Activated T-helper 1 cell treated with anti-CD3 and anti-CD28 coated beads, Interleukin-12 subunit alpha, Interleukin-12 subunit beta, Interleukin-2, Interleukin-4 antibody, amounts not matched to agents 30 ng/mL and 10 ng/mL and 1 ng/mL, durations not matched to agents 14 hours and 24 hours and 36 hours (primary cell): ENCODE data around the gene LARP4B. TPM values are rescaled to one million over a fixed set of nuclear protein-coding genes. Genes with fewer than 3 reads are reported as not detected.

Experiments
- DNase-seq: peaks from one replicate; pipeline ENCODE4 v3.0.0; 2021; ENCODE audit warnings: low spot score
- H3K27ac Mint-ChIP-seq: one replicate; pipeline ENCODE4 v1.8.0; 2021; ENCODE audit warnings: mild to moderate bottlenecking, mixed read lengths
- H3K27me3 Mint-ChIP-seq: one replicate; pipeline ENCODE4 v1.8.0; 2022; ENCODE audit warnings: mild to moderate bottlenecking, moderate library complexity, mixed read lengths; ENCODE audit not compliant: insufficient read depth
- H3K36me3 Mint-ChIP-seq: one replicate; pipeline ENCODE4 v1.8.0; 2021; ENCODE audit warnings: low read depth, mixed read lengths
- H3K4me1 Mint-ChIP-seq: one replicate; pipeline ENCODE4 v1.8.0; 2021; ENCODE audit warnings: low read depth, mixed read lengths
- H3K4me3 Mint-ChIP-seq: one replicate; pipeline ENCODE4 v1.8.0; 2021; ENCODE audit warnings: mild to moderate bottlenecking, moderate library complexity, mixed read lengths
- H3K9me3 Mint-ChIP-seq: one replicate; pipeline ENCODE4 v1.8.0; 2021; ENCODE audit warnings: mixed read lengths
- intact Hi-C: fragments of 100-400 bp; cut with micrococcal nuclease; formaldehyde crosslinking; loops from one replicate; pipeline ENCODE4 v1.15.1; 2024
- total RNA-seq: library from RNA; stranded (reverse); gene quantifications from 2 replicates; pipeline ENCODE4 v1.2.3, GENCODE V29; 2022

The LARP4B gene
- total RNA-seq, 1 donor from 2014 or later = 174 TPM

GRCh38 chr10:929960-930624 is 1.4 kb downstream of the LARP4B start:
- Mint-ChIP-seq H3K27me3 (no peaks in the 10 kb centered on the region), H3K36me3 (peaks cover 16% of the 10 kb centered on the region), H3K4me3 (peak overlapping the region; percentile 99), H3K9me3 (no peaks in the 10 kb centered on the region), H3K27ac (peak overlapping the region; percentile 96), H3K4me1 (peaks cover 36% of the 10 kb centered on the region)
- intact Hi-C loops = loop anchor here (2.0 kb wide), 1 partner anchor 59 kb away; no protein-coding TSS in a partner anchor
- no peak for DNase-seq

- no peak for DNase-seq
- intact Hi-C loops = no loop called here
- Mint-ChIP-seq H3K36me3 (peaks cover 24% of the 10 kb centered on the region), H3K27ac (no peak overlapping the region), H3K4me3 (no peak overlapping the region), H3K9me3 (no peaks in the 10 kb centered on the region), H3K27me3 (no peaks in the 10 kb centered on the region), H3K4me1 (peaks cover 50% of the 10 kb centered on the region)
Measured at GRCh38 chr10:927131-927530, 4.4 kb downstream of the LARP4B start.

- Mint-ChIP-seq H3K9me3 (no peaks in the 10 kb centered on the region), H3K27ac (no peak overlapping the region)
Measured at GRCh38 chr10:926075-926698, 5.3 kb downstream of the LARP4B start.

GRCh38 chr10:924524-924859 is 7.0 kb downstream of the LARP4B start:
- no peak for DNase-seq
- intact Hi-C loops = no loop called here
- Mint-ChIP-seq H3K4me3 (no peak overlapping the region), H3K27ac (peak overlapping the region; percentile 48), H3K36me3 (peaks cover 22% of the 10 kb centered on the region), H3K27me3 (no peaks in the 10 kb centered on the region), H3K4me1 (peaks cover 40% of the 10 kb centered on the region), H3K9me3 (no peaks in the 10 kb centered on the region)

More at GRCh38 chr10:926075-926698, 5.3 kb downstream of the LARP4B start:
- peaks cover 50% of the 10 kb centered on the region for H3K4me1 Mint-ChIP-seq
- no peaks in the 10 kb centered on the region for H3K27me3 Mint-ChIP-seq
- intact Hi-C loops = no loop called here
- H3K4me3 Mint-ChIP-seq = no peak overlapping the region
- peaks cover 28% of the 10 kb centered on the region for H3K36me3 Mint-ChIP-seq
- no peak for DNase-seq

- Mint-ChIP-seq H3K27ac (peak overlapping the region; percentile 48), H3K27me3 (no peaks in the 10 kb centered on the region), H3K36me3 (peaks cover 19% of the 10 kb centered on the region), H3K4me3 (no peak overlapping the region), H3K9me3 (no peaks in the 10 kb centered on the region), H3K4me1 (peaks cover 35% of the 10 kb centered on the region)
- intact Hi-C loops = no loop called here
- no peak for DNase-seq
Measured at GRCh38 chr10:923844-924523, 7.5 kb downstream of the LARP4B start.

GRCh38 chr10:921471-922414 is 9.8 kb downstream of the LARP4B start:
- H3K27me3 Mint-ChIP-seq = no peaks in the 10 kb centered on the region
- no peaks in the 10 kb centered on the region for H3K9me3 Mint-ChIP-seq
- no peak overlapping the region for H3K4me3 Mint-ChIP-seq
- intact Hi-C loops = no loop called here
- H3K36me3 Mint-ChIP-seq = peaks cover 17% of the 10 kb centered on the region
- no peak for DNase-seq
- H3K4me1 Mint-ChIP-seq = peaks cover 20% of the 10 kb centered on the region
- no peak overlapping the region for H3K27ac Mint-ChIP-seq

- Mint-ChIP-seq H3K36me3 (peaks cover 13% of the 10 kb centered on the region), H3K9me3 (no peaks in the 10 kb centered on the region), H3K4me1 (peaks cover 14% of the 10 kb centered on the region), H3K27ac (no peak overlapping the region), H3K27me3 (no peaks in the 10 kb centered on the region), H3K4me3 (no peak overlapping the region)
- DNase-seq = no peak
- intact Hi-C loops = no loop called here
Measured at GRCh38 chr10:920450-920849, 11.1 kb downstream of the LARP4B start.

- no peak for DNase-seq
- no peak overlapping the region for H3K4me3 Mint-ChIP-seq
- H3K9me3 Mint-ChIP-seq = no peaks in the 10 kb centered on the region
- H3K36me3 Mint-ChIP-seq = peaks cover 10% of the 10 kb centered on the region
- H3K27ac Mint-ChIP-seq = no peak overlapping the region
- no peaks in the 10 kb centered on the region for H3K27me3 Mint-ChIP-seq
- intact Hi-C loops = no loop called here
- peaks cover 10% of the 10 kb centered on the region for H3K4me1 Mint-ChIP-seq
Measured at GRCh38 chr10:919481-919880, 12.0 kb downstream of the LARP4B start.

- intact Hi-C loops = no loop called here
- H3K27me3 Mint-ChIP-seq = no peaks in the 10 kb centered on the region
- H3K27ac Mint-ChIP-seq = no peak overlapping the region
- no peak overlapping the region for H3K4me3 Mint-ChIP-seq
- peaks cover 4% of the 10 kb centered on the region for H3K4me1 Mint-ChIP-seq
- DNase-seq = no peak
- H3K9me3 Mint-ChIP-seq = no peaks in the 10 kb centered on the region
- peaks cover 5% of the 10 kb centered on the region for H3K36me3 Mint-ChIP-seq
Measured at GRCh38 chr10:917999-918398, 13.5 kb downstream of the LARP4B start.

- DNase-seq = no peak
- Mint-ChIP-seq H3K27ac (no peak overlapping the region), H3K9me3 (no peaks in the 10 kb centered on the region), H3K4me1 (peaks cover 6% of the 10 kb centered on the region), H3K27me3 (no peaks in the 10 kb centered on the region), H3K4me3 (no peak overlapping the region), H3K36me3 (peaks cover 5% of the 10 kb centered on the region)
- intact Hi-C loops = no loop called here
Measured at GRCh38 chr10:917416-917720, 14.1 kb downstream of the LARP4B start.

- no peak for DNase-seq
- Mint-ChIP-seq H3K27ac (no peak overlapping the region), H3K9me3 (no peaks in the 10 kb centered on the region), H3K4me3 (no peak overlapping the region), H3K36me3 (peaks cover 7% of the 10 kb centered on the region), H3K4me1 (peaks cover 6% of the 10 kb centered on the region), H3K27me3 (no peaks in the 10 kb centered on the region)
- intact Hi-C loops = no loop called here
Measured at GRCh38 chr10:916716-917415, 14.6 kb downstream of the LARP4B start.

- no peak overlapping the region for H3K4me3 Mint-ChIP-seq
- DNase-seq = no peak
- H3K9me3 Mint-ChIP-seq = no peaks in the 10 kb centered on the region
- no peaks in the 10 kb centered on the region for H3K27me3 Mint-ChIP-seq
- H3K4me1 Mint-ChIP-seq = peaks cover 6% of the 10 kb centered on the region
- no peak overlapping the region for H3K27ac Mint-ChIP-seq
- intact Hi-C loops = no loop called here
- peaks cover 21% of the 10 kb centered on the region for H3K36me3 Mint-ChIP-seq
Measured at GRCh38 chr10:909831-910230, 21.7 kb downstream of the LARP4B start.
